Stromal cell of bone marrow (primary cell): Measurements from ENCODE around the gene GRIA3.

Experiments
- DNase-seq: peaks from one replicate; pipeline ENCODE4 v3.0.0-alpha.2; 2012; ENCODE audit warnings: low read depth

The GRIA3 gene

GRCh38 chrX:123184219-123184865, at the start of gene GRIA3:
GRIA3 (plus strand) TSS chrX:123184278; CDS start chrX:123184536, 258 bp downstream.
- no peak for DNase-seq

GRCh38 chrX:123138473-123138872, 45.6 kb upstream of the GRIA3 start:
- peak; percentile 40 for DNase-seq

- DNase-seq: no peak
These were observed 43.6 kb upstream of the GRIA3 start for GRCh38 chrX:123140454-123140853.

GRCh38 chrX:123140904-123141303, 43.2 kb upstream of the GRIA3 start:
- DNase-seq: no peak

DNA sequence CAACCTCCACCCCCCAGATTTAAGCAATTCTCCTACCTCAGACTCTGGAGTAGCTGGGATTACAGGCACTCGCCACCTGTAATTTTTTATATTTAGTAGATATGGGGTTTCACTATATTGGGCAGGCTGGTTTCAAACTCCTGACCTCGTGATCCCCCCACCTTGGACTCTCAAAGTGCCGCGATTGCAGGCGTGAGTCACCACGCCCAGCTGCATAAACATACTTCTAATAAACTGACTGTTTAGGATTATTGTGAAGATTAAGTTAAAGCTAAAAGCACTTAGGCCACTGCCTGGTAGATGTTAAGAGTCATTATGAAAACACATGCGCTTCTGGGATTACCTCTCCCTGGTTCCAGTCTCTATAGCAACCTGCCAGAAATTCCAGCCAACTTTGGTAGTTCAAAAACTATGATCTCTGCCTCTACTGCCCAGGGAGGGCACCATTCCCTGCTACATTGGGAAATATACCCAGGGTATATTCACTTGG, 30.2 kb upstream of the GRIA3 start:
- DNase-seq: peak; percentile 26

DNA sequence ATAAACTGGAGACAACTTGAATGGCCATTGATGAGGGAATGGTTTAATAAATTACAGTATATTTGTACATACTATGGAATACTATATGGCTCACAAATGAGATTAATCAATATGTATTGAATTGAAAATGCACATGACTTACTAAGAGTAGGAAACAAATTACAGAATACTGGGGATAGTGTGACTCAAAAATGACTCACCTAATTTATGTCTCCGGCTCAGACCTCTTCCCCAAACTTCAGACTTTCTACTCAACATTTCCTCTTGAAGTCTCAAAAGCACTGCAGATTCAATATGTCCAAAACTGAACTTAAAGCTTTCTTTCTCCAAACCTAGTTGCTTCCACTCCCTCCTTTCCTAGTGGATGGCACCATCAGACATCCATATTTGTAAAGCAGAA, 28.8 kb upstream of the GRIA3 start:
- no peak for DNase-seq

GRCh38 chrX:123157586-123157985, 26.5 kb upstream of the GRIA3 start:
- no peak for DNase-seq

- no peak for DNase-seq
These were observed 24.7 kb upstream of the GRIA3 start for GRCh38 chrX:123159403-123159802.

- no peak for DNase-seq
These were observed 16.5 kb upstream of the GRIA3 start for GRCh38 chrX:123167621-123168020.

DNA sequence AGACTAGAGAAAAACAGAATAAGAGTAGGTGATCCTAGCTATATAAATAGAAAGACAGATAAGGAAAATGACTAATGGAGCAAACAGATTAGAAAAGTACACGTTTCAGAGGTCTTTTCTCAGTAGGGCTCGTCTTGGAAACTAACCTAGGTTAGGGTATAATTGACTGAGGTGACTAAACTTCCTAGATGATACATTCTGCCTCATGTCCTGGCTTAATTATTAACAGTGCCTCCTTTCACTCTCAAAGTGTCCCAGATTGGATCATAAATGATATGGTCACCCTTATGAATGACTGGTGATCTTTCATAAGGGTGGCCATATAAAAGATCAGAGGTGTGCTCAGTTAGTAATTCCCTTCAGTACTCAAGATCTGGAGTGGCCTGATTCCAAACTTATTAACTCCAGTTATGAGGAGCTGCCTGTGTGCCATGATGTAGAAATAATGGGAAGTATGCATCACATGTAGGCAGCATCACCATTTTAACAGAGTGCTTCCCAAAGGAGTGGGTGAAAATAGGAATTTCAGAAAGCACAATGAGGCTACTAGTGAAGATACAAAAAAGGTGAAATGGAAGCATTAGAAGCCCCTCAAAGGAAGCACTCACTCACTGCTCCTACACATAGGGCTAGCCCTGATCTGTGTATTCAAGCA, 14.7 kb upstream of the GRIA3 start:
- no peak for DNase-seq

DNA sequence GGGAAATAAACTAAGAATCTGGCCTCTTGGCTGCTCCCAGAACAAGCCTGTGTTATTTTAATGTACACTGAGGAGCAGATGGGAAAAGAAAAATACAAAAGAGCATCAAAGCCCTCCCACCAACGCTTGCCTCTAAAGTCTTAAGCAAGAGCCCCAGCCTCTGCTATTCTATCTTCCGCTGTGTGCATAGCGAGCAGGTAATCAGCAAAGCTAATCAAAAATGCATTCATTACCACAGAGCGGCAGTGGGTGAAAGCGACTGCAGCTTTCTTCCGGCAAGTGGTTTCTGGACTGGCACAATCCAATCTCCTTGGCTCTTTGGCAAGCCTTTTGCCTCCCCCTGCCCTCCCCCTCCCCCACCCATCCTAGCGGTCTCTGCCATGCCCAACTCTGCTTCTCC, 13.5 kb upstream of the GRIA3 start:
- DNase-seq: no peak

GRCh38 chrX:123171781-123172180, 12.3 kb upstream of the GRIA3 start:
- DNase-seq: no peak

DNA sequence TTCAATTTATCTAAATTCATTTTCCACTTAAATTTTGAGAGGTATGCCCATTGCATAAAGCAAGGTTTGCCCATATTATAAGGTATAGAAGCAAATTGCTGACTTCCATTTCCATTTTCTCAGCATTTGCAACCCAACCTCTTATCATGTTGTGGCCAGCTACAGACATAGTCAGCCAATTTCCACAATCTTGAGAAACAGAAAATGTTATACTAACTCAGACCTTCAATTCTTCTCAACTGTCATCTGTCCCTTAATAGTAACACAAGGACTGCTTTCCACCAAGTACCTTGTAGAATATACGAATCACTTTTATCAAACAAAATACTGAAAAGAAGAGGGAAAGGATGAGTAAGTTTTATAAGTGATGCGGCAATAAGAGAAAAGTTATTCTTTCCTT, 11.2 kb upstream of the GRIA3 start:
- DNase-seq: no peak

GRCh38 chrX:123173833-123174232, 10.2 kb upstream of the GRIA3 start:
- no peak for DNase-seq

- no peak for DNase-seq
These were observed 8.5 kb upstream of the GRIA3 start for GRCh38 chrX:123175366-123176122.

DNA sequence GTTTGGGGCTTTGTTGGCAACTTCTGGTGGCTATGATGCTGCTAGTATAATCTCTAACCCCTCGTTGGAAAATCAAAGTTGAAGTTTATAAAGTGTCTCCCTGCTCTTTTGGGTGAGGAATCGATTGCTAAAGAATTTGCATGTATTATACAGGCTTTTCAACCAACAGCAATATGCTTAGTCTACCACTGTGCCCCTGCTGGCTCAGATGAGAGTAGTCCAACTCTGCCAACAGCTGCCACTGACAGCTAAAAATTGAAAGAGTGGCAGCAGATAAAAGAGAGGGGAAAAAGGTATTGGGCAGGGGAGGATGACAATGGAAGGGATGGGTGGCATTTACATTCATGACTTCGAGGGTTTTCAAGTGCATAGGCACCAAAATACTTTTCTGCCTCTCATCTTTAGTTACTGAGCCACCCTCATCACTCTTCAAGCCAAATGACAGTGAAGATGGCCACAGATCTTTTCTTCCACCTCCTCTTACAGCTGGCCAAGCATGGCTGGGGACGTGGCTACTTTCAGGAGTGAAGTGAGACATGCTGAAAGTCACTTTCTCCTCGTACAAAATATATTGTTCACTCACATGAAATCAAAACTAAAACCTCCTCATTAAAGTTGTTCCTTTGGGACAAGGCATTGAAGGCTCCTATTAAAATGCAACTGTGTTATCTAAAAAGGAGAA, 2.7 kb upstream of the GRIA3 start:
- no peak for DNase-seq

DNA sequence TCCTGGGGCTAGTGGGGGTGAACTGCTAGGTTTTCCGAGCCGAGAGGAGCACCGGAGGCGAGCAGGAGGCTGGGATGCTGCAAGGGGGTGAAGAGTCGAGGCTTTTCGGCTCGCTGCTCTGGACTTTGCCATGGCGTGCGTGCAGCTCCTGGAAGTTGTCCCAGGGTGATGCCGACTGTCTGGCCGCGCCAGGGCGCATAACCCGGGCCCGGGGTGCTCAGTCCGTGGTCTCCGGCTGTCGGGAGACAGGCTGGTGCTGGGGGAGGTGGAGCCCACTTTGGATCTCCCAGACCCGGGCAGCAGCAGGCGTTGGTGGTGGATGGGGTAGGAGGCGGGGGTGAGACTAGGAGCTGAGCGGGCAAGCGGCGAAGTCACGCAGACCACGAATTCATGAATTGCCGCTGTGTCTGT, 793 bp downstream of the GRIA3 start:
- DNase-seq: no peak

DNA sequence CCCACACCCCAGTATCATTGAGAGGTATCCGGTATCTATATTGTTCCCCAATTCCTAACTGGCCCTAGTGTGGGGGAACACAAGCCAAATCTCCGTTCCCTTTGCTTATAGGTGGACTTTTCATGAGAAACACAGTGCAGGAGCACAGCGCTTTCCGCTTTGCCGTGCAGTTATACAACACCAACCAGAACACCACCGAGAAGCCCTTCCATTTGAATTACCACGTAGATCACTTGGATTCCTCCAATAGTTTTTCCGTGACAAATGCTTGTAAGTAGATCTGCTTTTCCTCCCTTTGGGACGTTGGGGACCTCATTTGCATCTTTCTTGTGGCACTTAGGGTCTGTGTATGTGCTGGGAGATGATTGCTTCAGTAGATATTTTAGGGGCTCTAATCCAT, 1.6 kb downstream of the GRIA3 start:
- DNase-seq: no peak

GRCh38 chrX:123186801-123187200, 2.7 kb downstream of the GRIA3 start:
- DNase-seq: no peak

DNA sequence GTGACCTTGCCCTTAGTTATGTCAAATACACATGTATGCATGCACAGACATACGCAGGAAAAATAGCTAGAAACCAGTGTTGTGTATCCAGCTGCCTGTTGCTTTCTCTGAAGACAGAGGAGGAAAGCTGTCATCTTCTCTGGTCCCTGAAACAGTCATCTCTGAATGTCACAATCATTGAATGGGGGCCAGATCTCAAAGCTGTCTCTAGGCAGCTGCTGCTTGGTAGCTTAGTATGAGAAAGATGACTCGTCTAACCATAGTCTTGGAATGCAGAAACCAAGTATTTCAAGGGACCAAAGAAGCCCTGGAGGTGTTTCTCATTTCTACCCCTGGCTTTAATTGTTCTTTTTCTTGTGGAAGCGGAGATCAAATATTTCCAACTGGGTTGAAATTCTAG, 4.0 kb downstream of the GRIA3 start:
- DNase-seq: no peak

GRCh38 chrX:123189338-123189737, 5.3 kb downstream of the GRIA3 start:
- DNase-seq: no peak

- DNase-seq: no peak
These were observed 6.0 kb downstream of the GRIA3 start for GRCh38 chrX:123190096-123190495.

DNA sequence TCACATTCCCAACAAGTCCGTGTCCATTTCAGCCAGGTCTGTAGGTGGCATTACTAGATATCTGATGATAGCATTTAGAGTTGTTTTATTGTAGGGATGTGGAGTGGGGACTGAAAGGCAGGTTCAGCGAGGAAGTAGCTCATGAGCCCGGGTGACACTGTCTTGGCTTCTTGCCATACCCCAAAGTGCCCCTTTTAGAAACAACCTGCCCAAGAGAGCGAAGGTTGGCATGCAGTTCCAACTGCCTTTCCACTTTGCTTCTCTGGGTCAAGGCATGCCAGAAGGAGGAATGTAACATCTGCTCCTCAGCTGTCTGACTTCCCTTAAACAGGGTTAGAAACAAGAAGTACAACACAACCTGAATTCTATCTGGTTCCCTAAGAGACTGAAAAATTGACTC, 9.0 kb downstream of the GRIA3 start:
- DNase-seq: no peak
